Measurements from ENCODE around the gene CST9.

DNA sequence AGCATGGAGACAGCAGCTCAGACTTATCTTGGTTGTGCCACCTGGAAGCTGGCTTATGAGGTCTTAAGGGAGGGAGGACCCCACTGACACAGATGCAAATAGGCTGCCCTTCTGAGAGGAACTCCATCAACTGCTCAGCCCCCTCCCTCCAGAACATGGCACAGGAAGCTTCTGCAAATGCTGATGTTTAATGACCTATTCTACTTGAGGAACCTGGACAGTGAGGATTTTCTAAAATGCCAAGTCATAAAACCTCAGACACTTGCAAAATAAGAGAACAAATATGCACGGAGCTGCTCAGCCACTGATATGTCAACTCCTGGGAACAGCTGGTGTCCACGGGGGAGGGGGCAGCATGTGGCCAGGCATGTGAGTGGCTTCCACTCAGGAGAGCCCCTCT is 3.5 kb downstream of the CST9 start:
- TF ChIP-seq, protein P1, sequence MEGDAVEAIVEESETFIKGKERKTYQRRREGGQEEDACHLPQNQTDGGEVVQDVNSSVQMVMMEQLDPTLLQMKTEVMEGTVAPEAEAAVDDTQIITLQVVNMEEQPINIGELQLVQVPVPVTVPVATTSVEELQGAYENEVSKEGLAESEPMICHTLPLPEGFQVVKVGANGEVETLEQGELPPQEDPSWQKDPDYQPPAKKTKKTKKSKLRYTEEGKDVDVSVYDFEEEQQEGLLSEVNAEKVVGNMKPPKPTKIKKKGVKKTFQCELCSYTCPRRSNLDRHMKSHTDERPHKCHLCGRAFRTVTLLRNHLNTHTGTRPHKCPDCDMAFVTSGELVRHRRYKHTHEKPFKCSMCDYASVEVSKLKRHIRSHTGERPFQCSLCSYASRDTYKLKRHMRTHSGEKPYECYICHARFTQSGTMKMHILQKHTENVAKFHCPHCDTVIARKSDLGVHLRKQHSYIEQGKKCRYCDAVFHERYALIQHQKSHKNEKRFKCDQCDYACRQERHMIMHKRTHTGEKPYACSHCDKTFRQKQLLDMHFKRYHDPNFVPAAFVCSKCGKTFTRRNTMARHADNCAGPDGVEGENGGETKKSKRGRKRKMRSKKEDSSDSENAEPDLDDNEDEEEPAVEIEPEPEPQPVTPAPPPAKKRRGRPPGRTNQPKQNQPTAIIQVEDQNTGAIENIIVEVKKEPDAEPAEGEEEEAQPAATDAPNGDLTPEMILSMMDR (IDR thresholded peaks at IDR 0.05; ENCODE audit: low read depth, low read length, poor library complexity, severe bottlenecking) = no peak
- no peak for TF ChIP-seq EZH2phosphoT487 (IDR thresholded peaks at IDR 0.05; ENCODE audit: borderline replicate concordance, low read length)

Measured in DOHH2 (cell line).